Left renal pelvis (tissue), 4 donors: ENCODE measurements around the gene RALB. TPM values are rescaled to one million over a fixed set of nuclear protein-coding genes. Genes with fewer than 3 reads are reported as not detected.
"Not testable (repeated sequence)": the region's sequence is repeated elsewhere in the genome, so short reads cannot be mapped to it uniquely, and the experiment has no call there.

Source experiments
- DNase-seq, 4 donors: peaks; one replicate each; pipeline ENCODE4 v3.0.0-alpha.2; 2013; ENCODE audit warnings: low read depth in 4 of 4, low spot score in 3 of 4
- polyA plus RNA-seq, 4 donors: library from polyadenylated mRNA; unstranded; fragments of 120-200 nt; gene quantifications; one replicate each; pipeline ENCODE4 v1.2.1, GENCODE V29; 2013; ENCODE audit not compliant: insufficient read length in 4 of 4

Gene RALB
- polyA plus RNA-seq, 4 donors, result 72.0 to 81.6 (median 75.9) TPM

GRCh38 chr2:120241684-120242083 is 11.0 kb upstream of the RALB start:
- DNase-seq, result no peak

- no peak for DNase-seq
Observed at GRCh38 chr2:120243211-120243610, 9.4 kb upstream of the RALB start.

DNA sequence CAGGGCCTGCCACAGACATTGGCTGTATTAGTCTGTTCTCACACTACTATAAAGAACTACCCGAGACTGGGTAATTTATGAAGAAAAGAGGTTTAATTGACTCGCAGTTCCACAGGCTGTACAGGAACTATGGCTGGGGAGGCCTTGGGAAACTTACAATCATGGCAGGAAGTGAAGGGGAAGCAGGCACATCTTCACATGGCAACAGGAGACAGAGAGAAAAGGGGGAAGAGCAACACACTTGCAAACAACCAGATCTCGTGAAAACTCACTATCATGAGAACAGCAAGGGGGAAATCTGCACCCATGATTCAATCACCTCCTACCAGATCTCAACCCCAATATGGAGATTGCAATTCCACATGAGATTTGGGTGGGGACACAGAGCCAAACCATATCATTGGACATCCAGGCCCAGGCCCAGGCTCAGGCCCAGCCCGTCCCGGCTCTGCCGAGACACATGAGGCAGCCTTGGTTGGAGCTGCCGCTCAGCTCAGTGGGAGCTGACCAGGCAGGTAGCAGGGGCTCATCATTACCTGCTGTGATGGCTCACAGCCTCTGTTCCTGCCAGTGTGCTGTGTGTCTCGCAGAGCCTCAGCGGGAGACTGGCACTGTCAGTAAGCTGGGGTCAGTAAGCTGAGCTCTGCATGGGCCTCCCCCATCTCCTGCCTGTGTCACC is 8.6 kb upstream of the RALB start:
- no peak for DNase-seq

DNA sequence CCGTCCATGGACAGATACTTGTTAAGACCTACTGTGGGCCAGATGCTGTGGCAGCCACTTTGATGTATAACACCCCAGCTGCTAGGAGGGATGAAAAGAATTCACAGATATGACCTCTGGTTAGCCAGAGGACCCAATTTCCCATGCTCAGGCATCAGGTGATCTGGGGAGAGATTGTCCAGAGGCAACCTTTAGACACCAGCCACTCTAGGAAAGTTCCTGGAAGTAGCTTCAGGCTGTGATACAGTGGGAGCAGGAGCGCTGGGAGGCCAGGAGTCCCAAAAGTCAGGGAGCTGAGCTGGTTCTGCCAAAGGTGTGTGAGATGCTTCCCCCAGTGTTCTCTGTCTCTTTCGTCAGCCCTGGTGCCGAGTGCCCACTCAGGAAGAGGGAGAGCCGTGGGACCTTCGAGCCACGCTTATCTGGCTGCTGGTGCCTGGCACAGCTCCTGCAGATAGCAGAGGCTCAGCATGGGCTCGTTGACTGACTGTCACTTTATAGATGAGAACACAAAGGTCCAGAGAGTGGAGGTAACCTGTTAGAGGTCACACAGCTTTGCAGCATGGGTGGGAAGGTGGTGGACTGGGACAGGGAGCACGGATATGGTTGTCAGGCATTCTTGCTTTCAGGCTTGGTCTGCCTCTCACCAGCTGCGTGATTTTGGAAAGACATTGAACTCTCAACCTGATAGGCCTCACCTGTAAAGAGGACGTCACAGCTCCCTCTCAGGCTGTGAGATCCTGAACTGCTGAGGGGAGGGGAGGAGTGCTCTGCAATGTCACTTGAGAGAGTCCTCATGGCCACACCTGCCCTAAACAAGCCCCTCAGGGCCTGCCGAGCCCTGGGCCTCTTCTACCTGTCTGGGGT is 7.8 kb upstream of the RALB start:
- no peak for DNase-seq

- DNase-seq, result peak in 2 of 4 donors; percentile 59 to 62
Observed at GRCh38 chr2:120245520-120246332, 6.9 kb upstream of the RALB start.

- DNase-seq, result no peak
Observed at GRCh38 chr2:120246546-120247300, 5.9 kb upstream of the RALB start.

- no peak for DNase-seq
Observed at GRCh38 chr2:120247851-120248250, 4.8 kb upstream of the RALB start.

DNA sequence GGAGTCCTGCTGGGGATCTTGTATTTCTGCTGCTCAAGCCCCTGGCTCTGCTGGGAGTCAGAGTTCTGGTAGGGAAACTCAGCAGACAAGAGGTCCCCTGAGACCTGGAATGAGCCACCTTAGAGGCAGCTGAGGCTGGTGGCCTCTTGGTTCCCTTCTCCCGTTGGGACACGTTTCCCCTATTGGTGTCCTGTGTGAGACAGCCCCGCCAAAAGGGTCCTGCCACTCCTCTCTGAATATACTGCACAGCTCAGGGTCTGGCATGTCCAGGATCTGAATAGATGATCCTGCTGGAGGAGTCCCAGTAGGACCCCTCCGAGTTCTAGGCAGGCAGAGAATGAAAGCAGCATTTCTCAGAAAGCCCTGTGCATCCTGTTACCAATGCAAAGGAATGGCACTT is 2.0 kb upstream of the RALB start:
- no peak for DNase-seq

GRCh38 chr2:120251078-120251477 is 1.6 kb upstream of the RALB start:
- no peak for DNase-seq

GRCh38 chr2:120251880-120252224 is 800 bp upstream of the RALB start:
- no peak for DNase-seq

- peak in 3 of 4 donors; percentile 32 to 58 (median 48) for DNase-seq
Observed at GRCh38 chr2:120253021-120253882, 600 bp downstream of the RALB start.

- DNase-seq, result no peak
Observed at GRCh38 chr2:120254178-120254577, 1.5 kb downstream of the RALB start.

GRCh38 chr2:120255071-120255470 is 2.4 kb downstream of the RALB start:
- DNase-seq, result no peak

GRCh38 chr2:120255986-120256650 is 3.5 kb downstream of the RALB start:
- DNase-seq, result no peak

- no peak for DNase-seq
Observed at GRCh38 chr2:120256651-120257000, 4.0 kb downstream of the RALB start.

- DNase-seq, result no peak
Observed at GRCh38 chr2:120257522-120257921, 4.9 kb downstream of the RALB start.

GRCh38 chr2:120258196-120258595 is 5.5 kb downstream of the RALB start:
- no peak for DNase-seq

GRCh38 chr2:120259939-120260338 is 7.3 kb downstream of the RALB start:
- DNase-seq, result not testable (repeated sequence)

DNA sequence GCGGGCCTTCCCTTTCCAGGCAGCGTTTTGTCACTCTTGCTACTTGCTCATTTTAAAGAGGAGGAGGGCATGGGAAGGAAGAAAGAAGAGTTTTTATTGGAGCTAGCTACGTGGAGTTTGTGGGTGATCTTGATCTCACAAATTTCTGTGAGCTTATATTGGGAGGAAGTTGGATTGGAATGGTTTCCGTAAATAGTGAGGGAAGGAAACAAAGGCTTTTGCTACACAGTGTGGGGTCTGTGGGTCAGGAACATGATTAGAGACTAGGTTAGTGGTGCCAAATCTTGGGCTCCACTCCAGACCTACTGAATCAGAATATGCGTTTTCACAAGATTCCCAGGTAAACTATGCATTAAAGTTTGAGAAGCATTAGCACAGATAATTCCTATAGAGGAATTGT is 8.1 kb downstream of the RALB start:
- no peak for DNase-seq
